Measurements from ENCODE around the gene COMMD3. TPM values are rescaled to one million over a fixed set of nuclear protein-coding genes. Genes with fewer than 3 reads are reported as not detected.

COMMD3 gene
- total and polyA plus RNA-seq, 9 of the 15 experiments (the other 6 are each of a cell fraction or from before 2014, with no cell fraction given) = 50.7 to 217 (median 80.1) TPM

DNA sequence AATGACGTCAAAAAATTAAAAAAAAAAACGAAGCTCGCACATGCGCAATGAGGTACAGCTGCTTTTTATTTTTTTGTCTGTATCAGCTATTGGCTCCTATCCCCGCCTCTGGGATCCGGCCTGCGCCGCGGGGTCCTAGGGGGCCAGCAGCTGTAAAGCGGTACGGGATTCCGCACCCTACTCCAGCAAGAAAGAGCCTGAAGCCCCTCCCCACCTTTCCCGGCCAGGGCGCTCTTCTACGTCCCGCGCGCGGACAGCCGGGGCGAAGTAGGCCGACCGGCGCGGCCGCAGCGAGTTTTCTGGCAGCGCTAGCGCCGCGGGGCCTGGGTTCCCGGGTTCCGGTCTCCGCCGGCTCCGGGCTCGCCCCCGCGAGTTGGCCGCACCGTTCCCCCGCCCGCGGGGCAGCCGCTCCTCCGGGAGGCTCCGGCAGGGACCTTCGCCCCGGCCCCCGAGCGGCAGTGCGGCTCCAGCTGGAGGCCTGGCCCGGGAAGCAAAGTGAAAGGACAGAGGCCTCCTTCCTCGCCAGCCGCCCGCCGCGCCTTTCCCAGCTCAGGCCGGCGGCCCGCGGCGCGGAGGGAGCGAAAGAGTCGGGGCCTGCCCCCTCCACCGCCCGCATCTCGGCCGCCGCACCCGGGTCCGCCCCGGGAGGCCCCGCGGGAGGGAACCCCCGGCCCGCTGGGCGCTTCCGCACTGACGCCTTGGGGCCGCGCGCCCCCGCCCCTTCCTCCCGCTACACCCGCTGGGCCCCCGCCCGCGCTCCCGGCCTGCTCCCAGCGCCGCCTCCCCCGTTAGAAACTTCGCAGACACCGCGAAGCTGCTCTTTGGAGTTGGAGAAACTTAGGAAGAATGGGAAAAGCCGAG is 24.4 kb downstream of the COMMD3 start (continued):
- TF ChIP-seq GTF2B (IDR thresholded peaks at IDR 0.05; ENCODE audit: extremely low read depth, insufficient read length) = no peak
- no peak for TF ChIP-seq HMG20B (CRISPR knock-in tag; IDR thresholded peaks at IDR 0.05)
- TF ChIP-seq, protein P1, sequence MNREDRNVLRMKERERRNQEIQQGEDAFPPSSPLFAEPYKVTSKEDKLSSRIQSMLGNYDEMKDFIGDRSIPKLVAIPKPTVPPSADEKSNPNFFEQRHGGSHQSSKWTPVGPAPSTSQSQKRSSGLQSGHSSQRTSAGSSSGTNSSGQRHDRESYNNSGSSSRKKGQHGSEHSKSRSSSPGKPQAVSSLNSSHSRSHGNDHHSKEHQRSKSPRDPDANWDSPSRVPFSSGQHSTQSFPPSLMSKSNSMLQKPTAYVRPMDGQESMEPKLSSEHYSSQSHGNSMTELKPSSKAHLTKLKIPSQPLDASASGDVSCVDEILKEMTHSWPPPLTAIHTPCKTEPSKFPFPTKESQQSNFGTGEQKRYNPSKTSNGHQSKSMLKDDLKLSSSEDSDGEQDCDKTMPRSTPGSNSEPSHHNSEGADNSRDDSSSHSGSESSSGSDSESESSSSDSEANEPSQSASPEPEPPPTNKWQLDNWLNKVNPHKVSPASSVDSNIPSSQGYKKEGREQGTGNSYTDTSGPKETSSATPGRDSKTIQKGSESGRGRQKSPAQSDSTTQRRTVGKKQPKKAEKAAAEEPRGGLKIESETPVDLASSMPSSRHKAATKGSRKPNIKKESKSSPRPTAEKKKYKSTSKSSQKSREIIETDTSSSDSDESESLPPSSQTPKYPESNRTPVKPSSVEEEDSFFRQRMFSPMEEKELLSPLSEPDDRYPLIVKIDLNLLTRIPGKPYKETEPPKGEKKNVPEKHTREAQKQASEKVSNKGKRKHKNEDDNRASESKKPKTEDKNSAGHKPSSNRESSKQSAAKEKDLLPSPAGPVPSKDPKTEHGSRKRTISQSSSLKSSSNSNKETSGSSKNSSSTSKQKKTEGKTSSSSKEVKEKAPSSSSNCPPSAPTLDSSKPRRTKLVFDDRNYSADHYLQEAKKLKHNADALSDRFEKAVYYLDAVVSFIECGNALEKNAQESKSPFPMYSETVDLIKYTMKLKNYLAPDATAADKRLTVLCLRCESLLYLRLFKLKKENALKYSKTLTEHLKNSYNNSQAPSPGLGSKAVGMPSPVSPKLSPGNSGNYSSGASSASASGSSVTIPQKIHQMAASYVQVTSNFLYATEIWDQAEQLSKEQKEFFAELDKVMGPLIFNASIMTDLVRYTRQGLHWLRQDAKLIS (CRISPR knock-in tag; IDR thresholded peaks at IDR 0.05) = no peak; the same call in 1 of the 2 replicates
- no peak for TF ChIP-seq ZNF75A (CRISPR knock-in tag; IDR thresholded peaks at IDR 0.05)
- TF ChIP-seq COPS2 (conservative IDR thresholded peaks at IDR 0.05) = no peak
- TF ChIP-seq HSF4 (CRISPR knock-in tag; IDR thresholded peaks at IDR 0.05; ENCODE audit: borderline replicate concordance) = no peak
- TF ChIP-seq HOXB6 (CRISPR knock-in tag; IDR thresholded peaks at IDR 0.05; ENCODE audit: borderline replicate concordance) = no peak
- no peak for TF ChIP-seq USF1 (CRISPR knock-in tag; IDR thresholded peaks at IDR 0.05)
- TF ChIP-seq SRSF1 (IDR thresholded peaks at IDR 0.05; ENCODE audit: low read depth, low read length) = no peak
- TF ChIP-seq TAF7 (tag; IDR thresholded peaks at IDR 0.05) = 0 out of 2 replicates have a peak, but pooled peaks have one; percentile 37
- no peak for TF ChIP-seq MYNN (IDR thresholded peaks at IDR 0.05)
- TF ChIP-seq MYNN (CRISPR knock-in tag; IDR thresholded peaks at IDR 0.05) = no peak
- TF ChIP-seq ZNF780A (CRISPR knock-in tag; IDR thresholded peaks at IDR 0.05) = no peak
- TF ChIP-seq ADNP (tag; IDR thresholded peaks at IDR 0.05) = no peak

All from K562 (cell line).